ENCODE measurements around the gene ELOB.

ELOB gene

DNA sequence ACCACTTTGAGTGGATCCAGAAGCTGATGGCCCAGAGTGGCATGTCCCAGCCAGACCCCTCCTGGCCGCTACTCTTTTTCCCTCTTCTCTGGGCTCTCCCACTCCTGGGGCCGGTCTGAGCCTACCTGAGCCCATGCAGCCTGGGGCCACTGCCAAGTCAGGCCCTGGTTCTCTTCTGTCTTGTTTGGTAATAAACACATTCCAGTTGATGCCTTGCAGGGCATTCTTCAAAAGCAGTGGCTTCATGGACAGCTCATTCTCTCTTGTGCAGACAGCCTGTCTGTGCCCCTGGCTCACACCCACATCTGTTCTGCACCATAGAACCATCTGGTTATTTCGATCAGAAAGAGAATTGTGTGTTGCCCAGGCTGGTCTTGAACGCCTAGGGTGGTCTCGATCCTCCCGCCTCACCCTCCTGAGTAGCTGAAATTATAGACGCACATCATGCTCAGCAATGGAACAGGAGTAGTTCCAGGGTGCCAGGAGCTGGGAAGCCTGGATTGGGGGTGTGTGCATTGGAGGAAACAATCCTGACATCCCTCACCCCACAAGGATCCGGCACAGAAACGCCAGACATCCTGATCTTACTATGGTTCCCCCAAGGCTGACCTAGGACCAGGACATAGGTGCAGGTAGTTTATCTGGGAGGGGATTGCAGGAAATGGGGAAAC is 44.5 kb upstream of the ELOB start:
- no peak overlapping the region for H3K4me3 ChIP-seq (ENCODE audit: control insufficient read depth, low read depth, low read length)
- TF ChIP-seq, protein P1, sequence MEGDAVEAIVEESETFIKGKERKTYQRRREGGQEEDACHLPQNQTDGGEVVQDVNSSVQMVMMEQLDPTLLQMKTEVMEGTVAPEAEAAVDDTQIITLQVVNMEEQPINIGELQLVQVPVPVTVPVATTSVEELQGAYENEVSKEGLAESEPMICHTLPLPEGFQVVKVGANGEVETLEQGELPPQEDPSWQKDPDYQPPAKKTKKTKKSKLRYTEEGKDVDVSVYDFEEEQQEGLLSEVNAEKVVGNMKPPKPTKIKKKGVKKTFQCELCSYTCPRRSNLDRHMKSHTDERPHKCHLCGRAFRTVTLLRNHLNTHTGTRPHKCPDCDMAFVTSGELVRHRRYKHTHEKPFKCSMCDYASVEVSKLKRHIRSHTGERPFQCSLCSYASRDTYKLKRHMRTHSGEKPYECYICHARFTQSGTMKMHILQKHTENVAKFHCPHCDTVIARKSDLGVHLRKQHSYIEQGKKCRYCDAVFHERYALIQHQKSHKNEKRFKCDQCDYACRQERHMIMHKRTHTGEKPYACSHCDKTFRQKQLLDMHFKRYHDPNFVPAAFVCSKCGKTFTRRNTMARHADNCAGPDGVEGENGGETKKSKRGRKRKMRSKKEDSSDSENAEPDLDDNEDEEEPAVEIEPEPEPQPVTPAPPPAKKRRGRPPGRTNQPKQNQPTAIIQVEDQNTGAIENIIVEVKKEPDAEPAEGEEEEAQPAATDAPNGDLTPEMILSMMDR (IDR thresholded peaks at IDR 0.05; ENCODE audit: control insufficient read depth, insufficient read depth, low read depth, low read length, missing control alignments) = no peak
- DNase-seq (ENCODE audit: low read depth) = no peak

- no peak overlapping the region for H3K4me3 ChIP-seq (ENCODE audit: control insufficient read depth, low read depth, low read length)
- TF ChIP-seq, protein P1 (IDR thresholded peaks at IDR 0.05; ENCODE audit: control insufficient read depth, insufficient read depth, low read depth, low read length, missing control alignments) = no peak
- no peak for DNase-seq (ENCODE audit: low read depth)
Measured at GRCh38 chr16:2820836-2821486, 43.9 kb upstream of the ELOB start.

GRCh38 chr16:2819939-2820835 is 43.1 kb upstream of the ELOB start:
- DNase-seq (ENCODE audit: low read depth) = no peak
- TF ChIP-seq, protein P1 (IDR thresholded peaks at IDR 0.05; ENCODE audit: control insufficient read depth, insufficient read depth, low read depth, low read length, missing control alignments) = no peak
- H3K4me3 ChIP-seq (ENCODE audit: control insufficient read depth, low read depth, low read length) = no peak overlapping the region

DNA sequence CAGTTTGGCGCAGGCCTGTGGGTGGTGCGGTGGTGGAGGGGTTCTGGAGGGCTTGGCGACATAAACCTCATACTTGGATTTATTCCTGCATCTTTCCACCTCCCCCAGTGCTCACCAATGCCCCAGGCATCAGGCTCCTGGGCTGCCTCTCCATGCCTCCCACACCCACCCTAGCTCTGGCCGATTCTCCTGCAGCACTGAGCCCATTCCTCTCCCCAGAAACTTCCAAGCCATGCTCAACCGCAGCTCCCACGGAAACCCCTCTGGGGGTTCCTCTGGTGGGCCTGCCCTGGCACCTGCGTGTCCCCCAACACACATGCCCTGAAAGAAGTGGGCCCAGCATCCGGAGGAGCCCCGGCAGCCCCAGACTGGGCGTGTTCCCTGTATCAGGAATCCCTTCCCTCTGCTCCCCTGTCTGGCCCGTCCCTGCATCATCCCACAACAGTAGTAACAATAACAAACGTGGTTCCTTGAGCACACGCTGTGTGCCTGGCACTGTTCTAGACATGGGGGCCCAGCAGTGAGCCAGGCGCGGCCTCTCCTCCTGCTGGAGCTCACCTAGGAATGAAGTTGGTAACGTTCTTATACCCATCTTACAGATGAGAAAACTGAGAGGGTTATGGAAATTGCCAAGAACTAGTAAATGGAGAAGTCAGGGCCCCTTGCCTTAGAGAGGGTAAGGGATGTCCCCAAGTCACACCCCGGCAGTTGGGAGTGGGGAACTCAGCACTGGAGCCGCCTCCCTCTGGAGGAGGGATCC is 42.3 kb upstream of the ELOB start:
- no peak overlapping the region for H3K4me3 ChIP-seq (ENCODE audit: control insufficient read depth, low read depth, low read length)
- DNase-seq (ENCODE audit: low read depth) = no peak
- TF ChIP-seq, protein P1 (IDR thresholded peaks at IDR 0.05; ENCODE audit: control insufficient read depth, insufficient read depth, low read depth, low read length, missing control alignments) = no peak

DNA sequence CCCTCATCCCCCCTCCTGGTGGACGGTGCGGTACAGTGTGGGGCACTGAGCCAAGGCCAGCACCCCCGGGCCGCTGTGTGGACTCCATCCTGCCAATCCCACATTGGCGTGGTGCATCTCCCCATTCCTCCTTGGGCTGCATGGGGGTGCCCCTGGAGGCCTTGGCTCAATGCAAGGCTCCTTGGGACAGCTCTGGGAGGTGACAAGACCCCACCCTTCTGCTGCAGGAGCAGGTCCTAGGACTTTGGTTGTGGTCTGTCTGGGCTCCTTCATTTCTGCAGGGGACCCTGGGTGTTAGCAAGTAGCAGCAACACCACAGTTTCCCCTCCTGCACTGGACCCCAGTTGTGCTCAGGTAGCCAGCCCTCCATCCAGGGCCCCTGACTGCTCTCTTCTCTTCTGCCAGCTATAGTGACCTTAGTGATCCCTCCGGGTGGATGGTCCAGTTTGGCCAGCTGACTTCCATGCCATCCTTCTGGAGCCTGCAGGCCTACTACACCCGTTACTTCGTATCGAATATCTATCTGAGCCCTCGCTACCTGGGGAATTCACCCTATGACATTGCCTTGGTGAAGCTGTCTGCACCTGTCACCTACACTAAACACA is 41.3 kb upstream of the ELOB start:
- no peak overlapping the region for H3K4me3 ChIP-seq (ENCODE audit: control insufficient read depth, low read depth, low read length)

More for the DNA sequence above, 41.3 kb upstream of the ELOB start:
- no peak for DNase-seq (ENCODE audit: low read depth)
- TF ChIP-seq, protein P1 (IDR thresholded peaks at IDR 0.05; ENCODE audit: control insufficient read depth, insufficient read depth, low read depth, low read length, missing control alignments) = no peak

Measured in AG09309 (cell line).